Measurements from ENCODE around the gene MRPL9. TPM values are rescaled to one million over a fixed set of nuclear protein-coding genes. Genes with fewer than 3 reads are reported as not detected.
"Not testable (repeated sequence)": the region's sequence is repeated elsewhere in the genome, so short reads cannot be mapped to it uniquely, and the experiment has no call there.

Gene MRPL9
- total RNA-seq, 1 donor from 2014 or later, result 108 TPM

- intact Hi-C loops (cut with micrococcal nuclease), result no loop called here
Observed at GRCh38 chr1:151787689-151788088, 24.4 kb upstream of the MRPL9 start.

- intact Hi-C loops (cut with micrococcal nuclease), result no loop called here
Observed at GRCh38 chr1:151783796-151784195, 20.5 kb upstream of the MRPL9 start.

- intact Hi-C loops (cut with micrococcal nuclease), result no loop called here
Observed at GRCh38 chr1:151782741-151783140, 19.4 kb upstream of the MRPL9 start.

GRCh38 chr1:151782026-151782425 is 18.7 kb upstream of the MRPL9 start:
- intact Hi-C loops (cut with micrococcal nuclease), result not testable (repeated sequence)

GRCh38 chr1:151780736-151781135 is 17.4 kb upstream of the MRPL9 start:
- intact Hi-C loops (cut with micrococcal nuclease), result not testable (repeated sequence)

GRCh38 chr1:151779852-151780251 is 16.6 kb upstream of the MRPL9 start:
- intact Hi-C loops (cut with micrococcal nuclease), result no loop called here

GRCh38 chr1:151777317-151777716 is 14.0 kb upstream of the MRPL9 start:
- intact Hi-C loops (cut with micrococcal nuclease), result no loop called here

GRCh38 chr1:151776665-151777062 is 13.4 kb upstream of the MRPL9 start:
- intact Hi-C loops (cut with micrococcal nuclease), result no loop called here

- intact Hi-C loops (cut with micrococcal nuclease), result no loop called here
Observed at GRCh38 chr1:151775894-151776664, 12.8 kb upstream of the MRPL9 start.

GRCh38 chr1:151774256-151774922 is 11.1 kb upstream of the MRPL9 start:
- intact Hi-C loops (cut with micrococcal nuclease), result no loop called here

GRCh38 chr1:151773702-151774101 is 10.4 kb upstream of the MRPL9 start:
- intact Hi-C loops (cut with micrococcal nuclease), result no loop called here

- intact Hi-C loops (cut with micrococcal nuclease), result not testable (repeated sequence)
Observed at GRCh38 chr1:151769270-151769669, 6.0 kb upstream of the MRPL9 start.

GRCh38 chr1:151768351-151769066 is 5.2 kb upstream of the MRPL9 start:
- intact Hi-C loops (cut with micrococcal nuclease), result not testable (repeated sequence)

GRCh38 chr1:151763990-151764389 is 694 bp upstream of the MRPL9 start:
- intact Hi-C loops (cut with micrococcal nuclease), result loop anchor here (1.0 to 2.0 kb wide), 9 partner anchors 26 to 483 kb away; partner anchors contain the start of genes PI4KB, RFX5, RIIAD1 and TDRKH

- intact Hi-C loops (cut with micrococcal nuclease), result loop anchor here (1.0 kb wide), 1 partner anchor 11 kb away; no protein-coding TSS in a partner anchor
Observed at GRCh38 chr1:151760597-151761385, 2.5 kb downstream of the MRPL9 start.

GRCh38 chr1:151759241-151759640 is 4.1 kb downstream of the MRPL9 start:
- intact Hi-C loops (cut with micrococcal nuclease), result no loop called here

GRCh38 chr1:151756291-151756690 is 7.0 kb downstream of the MRPL9 start:
- intact Hi-C loops (cut with micrococcal nuclease), result no loop called here

GRCh38 chr1:151741516-151741915 is 21.8 kb downstream of the MRPL9 start:
- intact Hi-C loops (cut with micrococcal nuclease), result no loop called here

GRCh38 chr1:151739590-151740355 is 23.5 kb downstream of the MRPL9 start:
- intact Hi-C loops (cut with micrococcal nuclease), result no loop called here

- intact Hi-C loops (cut with micrococcal nuclease), result no loop called here
Observed at GRCh38 chr1:151737479-151737878, 25.8 kb downstream of the MRPL9 start.
